Subcutaneous adipose tissue (tissue), 4 donors: ENCODE data around the gene DUS2. TPM values are rescaled to one million over a fixed set of nuclear protein-coding genes. Genes with fewer than 3 reads are reported as not detected.

Experiments used
- CTCF ChIP-seq: fragments of 450-650 bp; IDR thresholded peaks from one replicate; pipeline ENCODE4 v1.5.1; 2016; ENCODE audit warnings: low read depth, mild to moderate bottlenecking, control low read depth, antibody characterized with exemption, moderate library complexity
- total RNA-seq, 4 donors: library from RNA; depleted of rRNA; stranded (reverse); fragments of >200 nt; gene quantifications; one replicate each; pipeline ENCODE4 v1.1.0, GENCODE V29; 2016

The DUS2 gene
- total RNA-seq, 4 donors from 2014 or later, result 6.4 to 19.8 (median 9.8) TPM

- TF ChIP-seq CTCF, result no peak
Measured at GRCh38 chr16:68111379-68111778, 88.3 kb downstream of the DUS2 start.

- no peak for TF ChIP-seq CTCF
Measured at GRCh38 chr16:68113059-68113761, 90.1 kb downstream of the DUS2 start.

GRCh38 chr16:68113765-68114240 lies 90.7 kb downstream of the DUS2 start:
- no peak for TF ChIP-seq CTCF

GRCh38 chr16:68115851-68116250 lies 92.8 kb downstream of the DUS2 start:
- no peak for TF ChIP-seq CTCF

- no peak for TF ChIP-seq CTCF
Measured at GRCh38 chr16:68116256-68116867, 93.3 kb downstream of the DUS2 start.

- no peak for TF ChIP-seq CTCF
Measured at GRCh38 chr16:68117884-68118283, 94.8 kb downstream of the DUS2 start.

- no peak for TF ChIP-seq CTCF
Measured at GRCh38 chr16:68126395-68126794, 103.3 kb downstream of the DUS2 start.
